Measurements from ENCODE around the gene TJP1.
"Not testable (repeated sequence)": the region's sequence is repeated elsewhere in the genome, so short reads cannot be mapped to it uniquely, and the experiment has no call there.

Gene TJP1

GRCh38 chr15:29675791-29676301 lies 146.4 kb downstream of the TJP1 start:
- ATAC-seq (ENCODE audit: low read depth) (no peak), DNase-seq (ENCODE audit: low spot score) (peak; percentile 69)
- no peak for TF ChIP-seq CTCF (IDR thresholded peaks at IDR 0.05; ENCODE audit: poor library complexity, severe bottlenecking)
- no peaks in the 10 kb centered on the region for H3K9me3 ChIP-seq (ENCODE audit: severe bottlenecking)
- H3K36me3 ChIP-seq (ENCODE audit: low read depth) = no peaks in the 10 kb centered on the region
- H3K4me1 ChIP-seq (ENCODE audit: insufficient read depth, poor library complexity, severe bottlenecking) = peaks cover 20% of the 10 kb centered on the region
- H3K27ac ChIP-seq (ENCODE audit: poor library complexity, severe bottlenecking) = no peak overlapping the region
- no peak overlapping the region for H3K4me3 ChIP-seq (ENCODE audit: severe bottlenecking)
- H3K27me3 ChIP-seq (ENCODE audit: insufficient read depth, poor library complexity, severe bottlenecking) = no peaks in the 10 kb centered on the region

GRCh38 chr15:29674661-29675533 lies 147.4 kb downstream of the TJP1 start:
- peak; percentile 37 for ATAC-seq (ENCODE audit: low read depth)

GRCh38 chr15:29672923-29673809 lies 149.1 kb downstream of the TJP1 start:
- Histone ChIP-seq H3K27ac (ENCODE audit: poor library complexity, severe bottlenecking) (peak overlapping the region; percentile 89), H3K4me3 (ENCODE audit: severe bottlenecking) (no peak overlapping the region), H3K36me3 (ENCODE audit: low read depth) (no peaks in the 10 kb centered on the region), H3K4me1 (ENCODE audit: insufficient read depth, poor library complexity, severe bottlenecking) (peaks cover 34% of the 10 kb centered on the region), H3K9me3 (ENCODE audit: severe bottlenecking) (no peaks in the 10 kb centered on the region), H3K27me3 (ENCODE audit: insufficient read depth, poor library complexity, severe bottlenecking) (no peaks in the 10 kb centered on the region)
- ATAC-seq (ENCODE audit: low read depth) = no peak
- DNase-seq (ENCODE audit: low spot score) = no peak
- TF ChIP-seq CTCF (IDR thresholded peaks at IDR 0.05; ENCODE audit: poor library complexity, severe bottlenecking) = no peak

More at GRCh38 chr15:29674661-29675533, 147.4 kb downstream of the TJP1 start:
- Histone ChIP-seq H3K4me3 (ENCODE audit: severe bottlenecking) (peak overlapping the region; percentile 24), H3K9me3 (ENCODE audit: severe bottlenecking) (no peaks in the 10 kb centered on the region), H3K27ac (ENCODE audit: poor library complexity, severe bottlenecking) (no peak overlapping the region), H3K36me3 (ENCODE audit: low read depth) (no peaks in the 10 kb centered on the region), H3K27me3 (ENCODE audit: insufficient read depth, poor library complexity, severe bottlenecking) (no peaks in the 10 kb centered on the region), H3K4me1 (ENCODE audit: insufficient read depth, poor library complexity, severe bottlenecking) (peaks cover 29% of the 10 kb centered on the region)
- TF ChIP-seq CTCF (IDR thresholded peaks at IDR 0.05; ENCODE audit: poor library complexity, severe bottlenecking) = no peak
- peak; percentile 71 for DNase-seq (ENCODE audit: low spot score)

GRCh38 chr15:29672446-29672845 lies 149.8 kb downstream of the TJP1 start:
- peaks cover 34% of the 10 kb centered on the region for H3K4me1 ChIP-seq (ENCODE audit: insufficient read depth, poor library complexity, severe bottlenecking)
- ATAC-seq (ENCODE audit: low read depth) = no peak
- TF ChIP-seq CTCF (IDR thresholded peaks at IDR 0.05; ENCODE audit: poor library complexity, severe bottlenecking) = no peak
- no peak for DNase-seq (ENCODE audit: low spot score)
- H3K9me3 ChIP-seq (ENCODE audit: severe bottlenecking) = no peaks in the 10 kb centered on the region
- no peaks in the 10 kb centered on the region for H3K36me3 ChIP-seq (ENCODE audit: low read depth)
- H3K27ac ChIP-seq (ENCODE audit: poor library complexity, severe bottlenecking) = peak overlapping the region; percentile 89
- H3K4me3 ChIP-seq (ENCODE audit: severe bottlenecking) = no peak overlapping the region
- H3K27me3 ChIP-seq (ENCODE audit: insufficient read depth, poor library complexity, severe bottlenecking) = no peaks in the 10 kb centered on the region

GRCh38 chr15:29672046-29672445 lies 150.2 kb downstream of the TJP1 start:
- H3K9me3 ChIP-seq (ENCODE audit: severe bottlenecking); H3K36me3 ChIP-seq (ENCODE audit: low read depth); DNase-seq (ENCODE audit: low spot score); H3K27me3 ChIP-seq (ENCODE audit: insufficient read depth, poor library complexity, severe bottlenecking); H3K4me3 ChIP-seq (ENCODE audit: severe bottlenecking); ATAC-seq (ENCODE audit: low read depth): not testable (repeated sequence)
- Histone ChIP-seq H3K4me1 (ENCODE audit: insufficient read depth, poor library complexity, severe bottlenecking) (peaks cover 34% of the 10 kb centered on the region), H3K27ac (ENCODE audit: poor library complexity, severe bottlenecking) (peak overlapping the region; percentile 89)
